T-cell (primary cell): ENCODE measurements around the gene DIABLO. TPM values are rescaled to one million over a fixed set of nuclear protein-coding genes. Genes with fewer than 3 reads are reported as not detected.
"Not testable (repeated sequence)": the region's sequence is repeated elsewhere in the genome, so short reads cannot be mapped to it uniquely, and the experiment has no call there.

Experiments
- ATAC-seq, 4 experiments: fragments of 200-7000 bp in 3 of 4; fragments of 150-1000 bp in 1 of 4; cut with Tn5 transposase; replicated peaks in 1 of 4; 1 replicate in 3 of 4; 2 replicates in 1 of 4; pipeline ENCODE4 v1.10.0; 2021; ENCODE audit warnings: moderate library complexity in 3 of 4, mild to moderate bottlenecking in 2 of 4, moderate number of reproducible peaks in 1 of 4
- CTCF ChIA-PET, 2 donors: fragments of 300-600 bp; sonication (Branson Sonifier 250); formaldehyde crosslinking; loops; one replicate each; lab custom pipeline; 2022; ENCODE audit warnings: antibody characterized with exemption in 2 of 2; lab: Charles Lee
- POLR2A ChIA-PET, 2 donors: fragments of 300-600 bp; sonication (Branson Sonifier 250); formaldehyde crosslinking; loops; one replicate each; lab custom pipeline; 2022; ENCODE audit warnings: antibody characterized with exemption in 2 of 2; lab: Charles Lee
- DNase-seq, 35 experiments: peaks; one replicate each; pipeline versions ENCODE4 v3.0.0 to v3.0.0-alpha.2; 2013 to 2023
- H3K27ac ChIP-seq: one replicate; pipeline ENCODE4 v1.5.1; 2013; ENCODE audit warnings: low read length
- H3K27me3 ChIP-seq, 2 experiments: replicated peaks in 1 of 2; 1 replicate in 1 of 2; 2 replicates in 1 of 2; pipeline versions ENCODE4 v1.6.1 to v1.7.0; 2013; ENCODE audit warnings: low read length in 1 of 2, mixed read lengths in 1 of 2; ENCODE audit not compliant: control insufficient read depth in 2 of 2, insufficient read depth in 2 of 2; ENCODE audit errors: extremely low read depth in 1 of 2
- H3K36me3 ChIP-seq, 2 donors: 1 replicate in 1 of 2; 2 replicates in 1 of 2; pipeline versions ENCODE4 v1.6.1 to v1.7.0; 2013; ENCODE audit warnings: low read length in 1 of 2; ENCODE audit not compliant: control insufficient read depth in 2 of 2, insufficient read depth in 1 of 2; ENCODE audit errors: extremely low read depth in 1 of 2
- H3K4me1 ChIP-seq, 2 experiments: 1 replicate in 1 of 2; 2 replicates in 1 of 2; pipeline versions ENCODE4 v1.6.1 to v1.7.0; 2013; ENCODE audit warnings: low read length in 2 of 2, mixed read lengths in 1 of 2; ENCODE audit not compliant: insufficient read depth in 2 of 2, control insufficient read depth in 1 of 2; ENCODE audit errors: extremely low read depth in 1 of 2
- H3K4me3 ChIP-seq, 2 donors: 1 replicate in 1 of 2; 2 replicates in 1 of 2; pipeline versions ENCODE4 v1.5.1 to v1.7.0; 2013; ENCODE audit warnings: mild to moderate bottlenecking in 2 of 2, low read length in 1 of 2, moderate library complexity in 1 of 2; ENCODE audit not compliant: control insufficient read depth in 1 of 2; ENCODE audit errors: extremely low read depth in 1 of 2
- H3K9me3 ChIP-seq: 2 replicates; pipeline ENCODE4 v1.7.0; 2013
- H3K27ac Mint-ChIP-seq, 2 donors: one replicate each; pipeline ENCODE4 v1.8.0; 2020 to 2021; ENCODE audit warnings: mild to moderate bottlenecking in 2 of 2, mixed read lengths in 2 of 2
- H3K27me3 Mint-ChIP-seq, 2 donors: one replicate each; pipeline ENCODE4 v1.8.0; 2021 to 2022; ENCODE audit warnings: mixed read lengths in 2 of 2
- H3K36me3 Mint-ChIP-seq: one replicate; pipeline ENCODE4 v1.8.0; 2021; ENCODE audit warnings: mixed read lengths
- H3K4me1 Mint-ChIP-seq, 3 donors: one replicate each; pipeline ENCODE4 v1.8.0; 2020 to 2022; ENCODE audit warnings: mixed read lengths in 3 of 3, mild to moderate bottlenecking in 1 of 3
- H3K4me3 Mint-ChIP-seq, 3 donors: one replicate each; pipeline ENCODE4 v1.8.0; 2020 to 2022; ENCODE audit warnings: mild to moderate bottlenecking in 3 of 3, mixed read lengths in 3 of 3, moderate library complexity in 3 of 3
- H3K9me3 Mint-ChIP-seq, 3 donors: one replicate each; pipeline ENCODE4 v1.8.0; 2020 to 2022; ENCODE audit warnings: mixed read lengths in 3 of 3
- WGBS: methylation state at CpG from one replicate; pipeline ENCODE4 v1.1.5; 2013; ENCODE audit warnings: missing lambda C conversion rate; ENCODE audit not compliant: insufficient coverage; 5-methylcytosine and 5-hydroxymethylcytosine counted together
- total RNA-seq, 35 experiments: library from RNA in 6 of 35; stranded (reverse) in 6 of 35; fragments of 120-200 nt in 1 of 35; gene quantifications; one replicate each; pipeline versions ENCODE4 v1.2.1 to v1.2.4 and lab custom pipeline; 2013 to 2026

Gene DIABLO
- total RNA-seq, 5 donors from 2014 or later (not counting 1 experiment from before 2014, with no cell fraction given), result 39.8 to 85.1 (median 41.3) TPM

DNA sequence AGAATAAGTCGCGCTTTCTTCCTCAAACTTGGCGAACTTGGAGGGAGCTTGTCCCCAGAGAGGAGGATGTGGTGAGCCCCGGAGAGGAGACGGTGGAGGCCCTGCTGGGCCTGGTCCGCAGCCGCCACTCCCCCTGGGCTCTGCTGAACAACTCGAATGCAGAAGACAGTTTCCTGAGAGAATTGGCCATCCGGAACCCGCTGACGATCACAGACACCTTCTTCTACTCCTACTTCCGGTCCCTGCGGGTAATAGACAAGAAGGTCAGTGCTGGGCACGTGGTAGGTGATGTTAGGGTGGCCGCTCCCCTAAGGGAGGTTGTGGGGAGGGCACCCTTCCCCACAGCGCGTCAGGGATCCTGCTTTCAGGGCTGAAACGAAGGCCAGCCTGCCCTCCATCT, 41.3 kb downstream of the DIABLO start:
- H3K36me3 ChIP-seq, result no peaks in the 10 kb centered on the region
- H3K4me1 ChIP-seq, result peaks cover 0 to 10% of the 10 kb centered on the region in 2 experiments
- Mint-ChIP-seq H3K9me3 (no peaks in the 10 kb centered on the region), H3K4me1 (peaks cover 6 to 9% (median 8%) of the 10 kb centered on the region in 3 donors), H3K27ac (no peak overlapping the region), H3K4me3 (peak overlapping the region; percentile 51 to 77 (median 74)), H3K27me3 (peaks cover 11 to 14% of the 10 kb centered on the region in 2 donors), H3K36me3 (no peaks in the 10 kb centered on the region)
- no peak overlapping the region for H3K4me3 ChIP-seq
- no peak overlapping the region for H3K27ac ChIP-seq
- no peaks in the 10 kb centered on the region for H3K9me3 ChIP-seq
- no peak for ATAC-seq
- ChIA-PET CTCF (no interaction called here), POLR2A (no interaction called here)
- DNase-seq, result peak in 1 of 35 experiments; percentile 25
- H3K27me3 ChIP-seq, result peaks cover 0 to 22% of the 10 kb centered on the region in 2 experiments
- 64% methylated on average over 8 of the region's 18 CpGs for WGBS

- CTCF ChIA-PET, result no interaction called here
- no peaks in the 10 kb centered on the region for H3K36me3 Mint-ChIP-seq
- H3K9me3 Mint-ChIP-seq, result no peaks in the 10 kb centered on the region
- POLR2A ChIA-PET, result interaction anchor here in 1 of 2 donors (0.6 kb wide), 1 partner anchor 1027 kb away, joined by 9 read pairs; no protein-coding TSS in a partner anchor
- peaks cover 6 to 9% (median 8%) of the 10 kb centered on the region in 3 donors for H3K4me1 Mint-ChIP-seq
- Histone ChIP-seq H3K4me3 (peak overlapping the region in 1 of 2 donors; percentile 47), H3K9me3 (no peaks in the 10 kb centered on the region), H3K4me1 (peaks cover 0 to 10% of the 10 kb centered on the region in 2 experiments), H3K27me3 (peaks cover 0 to 22% of the 10 kb centered on the region in 2 experiments), H3K27ac (no peak overlapping the region), H3K36me3 (no peaks in the 10 kb centered on the region)
- no peak for DNase-seq
- peaks cover 11 to 14% of the 10 kb centered on the region in 2 donors for H3K27me3 Mint-ChIP-seq
- H3K4me3 Mint-ChIP-seq, result peak overlapping the region; percentile 62 to 77 (median 74)
- 92% methylated on average over 2 of the region's 10 CpGs for WGBS
- H3K27ac Mint-ChIP-seq, result no peak overlapping the region
- peak in 1 of 4 experiments; percentile 3 for ATAC-seq
Measured at GRCh38 chr12:122183588-122183940, 42.3 kb downstream of the DIABLO start.

DNA sequence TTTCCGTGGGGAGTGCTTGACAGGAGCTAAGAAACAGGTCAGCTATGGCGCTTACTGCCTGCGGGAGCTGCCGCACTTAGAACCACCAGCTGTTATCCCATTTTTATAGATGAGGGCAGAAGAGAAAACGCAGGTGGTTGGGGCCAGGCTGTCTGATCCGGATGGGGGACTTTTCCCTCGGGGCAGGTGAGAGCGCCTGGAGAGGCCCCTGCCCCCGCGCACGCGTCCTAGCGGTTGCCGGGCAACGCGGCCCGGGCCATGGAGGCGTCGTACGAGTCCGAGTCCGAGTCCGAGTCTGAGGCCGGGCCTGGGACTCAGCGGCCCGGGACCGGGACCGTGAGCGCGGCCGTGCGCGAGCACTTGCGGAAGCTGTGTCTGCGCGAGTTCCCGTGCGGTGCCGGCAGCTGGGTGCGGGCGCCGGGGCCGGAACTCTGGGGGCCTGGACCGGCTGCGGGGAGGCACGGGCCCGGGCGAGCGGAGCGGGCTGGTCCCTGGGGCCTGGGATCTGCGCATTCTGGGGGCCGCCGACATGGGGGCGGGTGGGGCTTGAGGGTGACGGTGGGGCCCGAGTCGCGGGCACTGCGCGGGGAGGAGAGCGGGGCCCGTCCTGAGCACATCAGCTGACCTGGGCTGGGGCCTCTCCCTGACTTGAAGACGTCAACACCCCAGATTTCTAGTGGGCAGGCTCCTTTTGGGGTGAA, 42.8 kb downstream of the DIABLO start, which contains the start of gene LRRC43:
Gene LRRC43 (plus strand): TSS at position 237 of the 701 bp plus-strand sequence. CDS start 22 bp downstream, at position 259.
- Mint-ChIP-seq H3K4me1 (peaks cover 6 to 9% (median 8%) of the 10 kb centered on the region in 3 donors), H3K27me3 (peaks cover 11 to 14% of the 10 kb centered on the region in 2 donors), H3K4me3 (peak within 1 kb of the TSS; percentile 74 to 82 (median 77)), H3K27ac (no peak within 1 kb of the TSS), H3K9me3 (no peaks in the 10 kb centered on the region), H3K36me3 (no peaks in the 10 kb centered on the region)
- Histone ChIP-seq H3K27ac (no peak within 1 kb of the TSS), H3K4me3 (peak within 1 kb of the TSS; percentile 43 to 74), H3K27me3 (peaks cover 0 to 22% of the 10 kb centered on the region in 2 experiments), H3K36me3 (no peaks in the 10 kb centered on the region), H3K4me1 (peaks cover 0 to 10% of the 10 kb centered on the region in 2 experiments), H3K9me3 (no peaks in the 10 kb centered on the region)
- CTCF ChIA-PET, result no interaction called here
- peak; percentile 79 to 86 (median 83) for ATAC-seq
- WGBS, result 6% methylated on average over 62 of the region's 63 CpGs
- POLR2A ChIA-PET, result interaction anchor here in 1 of 2 donors (0.6 kb wide), 3 partner anchors 31 to 1028 kb away, joined by 3 to 9 read pairs (median 4); no protein-coding TSS in a partner anchor
- DNase-seq, result peak in 21 of 35 experiments; percentile 21 to 56 (median 35)

DNA sequence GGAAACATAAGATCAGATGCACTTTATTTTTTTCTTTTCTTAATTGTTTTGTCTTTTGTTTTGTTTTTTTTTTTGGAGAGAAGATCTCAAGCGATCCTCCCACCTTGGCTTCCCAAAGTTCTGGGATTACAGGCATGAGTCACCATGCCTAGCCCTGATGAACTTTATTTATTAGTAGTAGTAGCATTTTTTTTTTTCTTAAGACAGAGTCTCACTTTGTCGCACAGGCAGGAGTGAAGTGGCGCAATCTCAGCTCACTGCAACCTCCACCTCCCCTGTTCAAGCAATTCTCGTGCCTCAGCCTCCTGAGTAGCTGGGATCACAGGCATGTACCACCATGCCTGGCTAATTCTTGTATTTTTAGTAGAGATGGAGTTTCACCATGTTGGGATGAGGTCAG, 49.4 kb downstream of the DIABLO start:
- H3K4me1 ChIP-seq, H3K27ac ChIP-seq, H3K27me3 Mint-ChIP-seq: not testable (repeated sequence)

DNA sequence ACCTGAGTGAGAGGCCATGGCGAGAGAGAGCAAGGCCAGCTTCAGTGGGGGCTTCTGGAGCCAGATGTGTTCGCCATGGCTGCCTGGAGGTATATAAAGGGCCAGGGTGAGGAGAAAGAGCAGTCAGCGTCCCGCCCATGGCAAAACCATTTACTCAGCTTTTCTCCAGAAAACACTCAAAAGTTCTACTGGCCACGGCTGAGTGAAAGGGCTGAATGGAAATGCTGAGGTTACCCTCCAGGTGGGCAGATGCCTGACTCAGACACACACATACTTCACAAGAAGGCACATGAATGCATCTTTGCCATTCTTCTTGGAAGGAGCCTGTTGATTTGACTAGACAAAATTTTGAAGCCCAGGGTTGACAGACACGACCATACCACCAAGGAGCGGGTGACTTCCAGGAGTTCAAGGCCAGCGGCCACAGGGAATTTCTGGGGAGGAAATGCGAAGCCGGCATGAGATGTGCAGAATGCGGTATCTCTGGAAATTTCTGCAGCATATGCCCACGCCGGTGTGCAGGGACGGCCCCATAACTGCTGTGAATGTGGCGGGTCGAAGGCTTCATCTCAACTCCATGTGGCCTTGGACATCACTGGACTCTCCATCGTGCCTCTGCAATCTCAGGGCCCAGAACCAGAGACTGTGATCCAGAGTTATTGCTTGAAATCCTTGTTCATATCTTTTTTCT, 51.6 kb downstream of the DIABLO start, which contains the start of gene IL31:
Gene IL31 (minus strand): TSS at position 67 of the 691 bp plus-strand sequence. CDS start 49 bp downstream, at position 18.
- ATAC-seq (no peak), DNase-seq (no peak)
- POLR2A ChIA-PET, result no interaction called here
- no peaks in the 10 kb centered on the region for H3K4me1 ChIP-seq
- Mint-ChIP-seq H3K4me3 (no peak within 1 kb of the TSS), H3K9me3 (no peaks in the 10 kb centered on the region), H3K36me3 (no peaks in the 10 kb centered on the region), H3K27me3 (peaks cover 0 to 6% of the 10 kb centered on the region in 2 donors), H3K27ac (no peak within 1 kb of the TSS), H3K4me1 (no peaks in the 10 kb centered on the region)
- peaks cover 0 to 15% of the 10 kb centered on the region in 2 experiments for H3K27me3 ChIP-seq
- H3K4me3 ChIP-seq, result no peak within 1 kb of the TSS
- WGBS, result 85% methylated on average over 13 of the region's 17 CpGs
- no peaks in the 10 kb centered on the region for H3K36me3 ChIP-seq
- CTCF ChIA-PET, result no interaction called here
- H3K9me3 ChIP-seq, result no peaks in the 10 kb centered on the region
- no peak within 1 kb of the TSS for H3K27ac ChIP-seq

More for the DNA sequence above, 49.4 kb downstream of the DIABLO start:
- H3K4me3 ChIP-seq, CTCF ChIA-PET, ATAC-seq, POLR2A ChIA-PET, H3K27me3 ChIP-seq, H3K27ac Mint-ChIP-seq, H3K9me3 ChIP-seq, H3K36me3 ChIP-seq, DNase-seq, H3K36me3 Mint-ChIP-seq, H3K4me1 Mint-ChIP-seq, H3K9me3 Mint-ChIP-seq, H3K4me3 Mint-ChIP-seq: not testable (repeated sequence)
- WGBS, result no CpG with 5 or more reads among the region's 4 CpGs

DNA sequence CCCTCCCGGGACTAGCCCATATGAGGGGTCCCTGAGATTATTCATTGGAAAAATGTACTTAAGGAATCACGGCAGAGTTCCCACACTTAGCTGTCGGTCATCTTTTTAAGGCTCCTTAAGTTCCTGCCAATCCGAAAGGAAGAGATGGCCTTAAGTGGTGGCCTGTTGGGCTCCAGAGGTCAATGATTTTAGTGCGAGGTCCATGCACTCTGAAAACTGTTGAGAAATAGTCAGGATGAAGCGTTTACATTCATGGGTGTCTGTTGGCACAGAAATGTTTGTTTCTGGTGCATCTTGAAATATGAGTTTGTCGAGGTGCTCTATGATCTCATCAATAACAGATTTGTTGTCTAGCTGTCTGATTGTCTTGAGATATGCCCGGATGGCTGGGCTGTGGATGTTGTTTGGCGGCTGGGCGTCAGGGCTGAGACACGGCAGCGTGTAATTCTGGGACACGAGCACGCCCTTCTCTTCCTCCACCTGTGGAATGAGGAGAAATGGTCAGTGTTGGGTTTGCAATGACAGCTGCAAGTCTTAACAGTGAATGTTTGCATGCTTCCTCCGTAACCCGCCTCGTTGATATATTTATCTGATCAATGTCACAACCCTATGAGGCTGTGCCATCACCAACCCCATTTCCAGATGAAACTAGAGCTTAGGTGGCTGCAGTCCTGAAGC, 53.5 kb downstream of the DIABLO start:
- ChIA-PET POLR2A (no interaction called here), CTCF (no interaction called here)
- Mint-ChIP-seq H3K4me1 (peaks cover 0 to under 1% (median under 1%) of the 10 kb centered on the region in 3 donors), H3K27ac (no peak overlapping the region), H3K9me3 (no peaks in the 10 kb centered on the region), H3K4me3 (no peak overlapping the region), H3K27me3 (peaks cover 0 to 6% of the 10 kb centered on the region in 2 donors), H3K36me3 (no peaks in the 10 kb centered on the region)
- Histone ChIP-seq H3K27ac (no peak overlapping the region), H3K9me3 (no peaks in the 10 kb centered on the region), H3K4me1 (no peaks in the 10 kb centered on the region), H3K36me3 (no peaks in the 10 kb centered on the region), H3K27me3 (peaks cover 0 to 17% of the 10 kb centered on the region in 2 experiments), H3K4me3 (no peak overlapping the region)
- DNase-seq (no peak), ATAC-seq (no peak)
- 79% methylated on average over 6 of the region's 17 CpGs for WGBS
